Measurements from ENCODE around the gene SERPINB12. TPM values are rescaled to one million over a fixed set of nuclear protein-coding genes. Genes with fewer than 3 reads are reported as not detected.

SERPINB12 gene
- polyA plus RNA-seq, 3 donors from 2014 or later, result not detected

- H3K27me3 Mint-ChIP-seq (ENCODE audit: low read depth in 3 of 3), result peaks cover 0 to 9% (median 3%) of the 10 kb centered on the region in 3 donors
- H3K36me3 Mint-ChIP-seq, result no peaks in the 10 kb centered on the region
- no peaks in the 10 kb centered on the region for H3K4me1 Mint-ChIP-seq
- no peak overlapping the region for H3K4me3 Mint-ChIP-seq
- H3K9me3 Mint-ChIP-seq, result no peaks in the 10 kb centered on the region
- H3K27ac Mint-ChIP-seq, result no peak overlapping the region
- DNase-seq, result no peak
These were observed 50.3 kb downstream of the SERPINB12 start for GRCh38 chr18:63592471-63592870.

GRCh38 chr18:63596964-63597363 is 54.8 kb downstream of the SERPINB12 start:
- no peaks in the 10 kb centered on the region for H3K36me3 Mint-ChIP-seq
- no peak overlapping the region for H3K4me3 Mint-ChIP-seq
- H3K27ac Mint-ChIP-seq, result no peak overlapping the region
- DNase-seq, result no peak
- no peaks in the 10 kb centered on the region for H3K4me1 Mint-ChIP-seq
- no peaks in the 10 kb centered on the region for H3K9me3 Mint-ChIP-seq
- peaks cover 0 to 7% (median 5%) of the 10 kb centered on the region in 3 donors for H3K27me3 Mint-ChIP-seq (ENCODE audit: low read depth in 3 of 3)

GRCh38 chr18:63603355-63603754 is 61.2 kb downstream of the SERPINB12 start:
- no peak for DNase-seq
- no peak overlapping the region for H3K27ac Mint-ChIP-seq
- peaks cover 0 to 2% (median 0%) of the 10 kb centered on the region in 6 donors for H3K9me3 Mint-ChIP-seq
- no peaks in the 10 kb centered on the region for H3K4me1 Mint-ChIP-seq
- H3K27me3 Mint-ChIP-seq (ENCODE audit: low read depth in 3 of 3), result peaks cover 2 to 4% (median 3%) of the 10 kb centered on the region in 3 donors
- H3K36me3 Mint-ChIP-seq, result peaks cover 0 to 2% (median 0%) of the 10 kb centered on the region in 3 donors
- H3K4me3 Mint-ChIP-seq, result no peak overlapping the region

GRCh38 chr18:63603772-63604171 is 61.6 kb downstream of the SERPINB12 start:
- Mint-ChIP-seq H3K9me3 (peaks cover 0 to 2% (median 0%) of the 10 kb centered on the region in 6 donors), H3K36me3 (peaks cover 0 to 2% (median 0%) of the 10 kb centered on the region in 3 donors), H3K27me3 (ENCODE audit: low read depth in 3 of 3) (peaks cover 2 to 4% (median 3%) of the 10 kb centered on the region in 3 donors), H3K27ac (no peak overlapping the region), H3K4me3 (no peak overlapping the region), H3K4me1 (no peaks in the 10 kb centered on the region)
- DNase-seq, result no peak

- H3K27ac Mint-ChIP-seq, result no peak overlapping the region
- H3K4me3 Mint-ChIP-seq, result no peak overlapping the region
- peaks cover 0 to 2% (median 0%) of the 10 kb centered on the region in 6 donors for H3K9me3 Mint-ChIP-seq
- H3K27me3 Mint-ChIP-seq (ENCODE audit: low read depth in 3 of 3), result peaks cover 2 to 4% (median 2%) of the 10 kb centered on the region in 3 donors
- no peaks in the 10 kb centered on the region for H3K4me1 Mint-ChIP-seq
- no peak for DNase-seq
- H3K36me3 Mint-ChIP-seq, result peaks cover 0 to 2% (median 0%) of the 10 kb centered on the region in 3 donors
These were observed 62.8 kb downstream of the SERPINB12 start for GRCh38 chr18:63604791-63605567.

GRCh38 chr18:63606526-63606925 is 64.4 kb downstream of the SERPINB12 start:
- Mint-ChIP-seq H3K4me3 (no peak overlapping the region), H3K4me1 (no peaks in the 10 kb centered on the region), H3K9me3 (peaks cover 0 to 8% (median 0%) of the 10 kb centered on the region in 6 donors), H3K27me3 (ENCODE audit: low read depth in 3 of 3) (peaks cover 2 to 4% (median 2%) of the 10 kb centered on the region in 3 donors), H3K27ac (no peak overlapping the region), H3K36me3 (peaks cover 0 to 2% (median 0%) of the 10 kb centered on the region in 3 donors)
- no peak for DNase-seq

- peaks cover 0 to 5% (median 2%) of the 10 kb centered on the region in 3 donors for H3K27me3 Mint-ChIP-seq (ENCODE audit: low read depth in 3 of 3)
- DNase-seq, result no peak
- peaks cover 0 to 6% (median 0%) of the 10 kb centered on the region in 6 donors for H3K9me3 Mint-ChIP-seq
- H3K4me3 Mint-ChIP-seq, result no peak overlapping the region
- no peaks in the 10 kb centered on the region for H3K4me1 Mint-ChIP-seq
- no peak overlapping the region for H3K27ac Mint-ChIP-seq
- no peaks in the 10 kb centered on the region for H3K36me3 Mint-ChIP-seq
These were observed 71.3 kb downstream of the SERPINB12 start for GRCh38 chr18:63613420-63613819.

- Mint-ChIP-seq H3K4me1 (no peaks in the 10 kb centered on the region), H3K27ac (no peak overlapping the region), H3K9me3 (peaks cover 0 to 10% (median under 1%) of the 10 kb centered on the region in 6 donors), H3K27me3 (ENCODE audit: low read depth in 3 of 3) (peaks cover 0 to 3% (median 2%) of the 10 kb centered on the region in 3 donors), H3K36me3 (no peaks in the 10 kb centered on the region), H3K4me3 (no peak overlapping the region)
- no peak for DNase-seq
These were observed 75.1 kb downstream of the SERPINB12 start for GRCh38 chr18:63617049-63617914.

GRCh38 chr18:63617915-63618234 is 75.7 kb downstream of the SERPINB12 start:
- no peaks in the 10 kb centered on the region for H3K4me1 Mint-ChIP-seq
- no peaks in the 10 kb centered on the region for H3K36me3 Mint-ChIP-seq
- no peak for DNase-seq
- H3K27me3 Mint-ChIP-seq (ENCODE audit: low read depth in 3 of 3), result peaks cover 0 to 6% (median 2%) of the 10 kb centered on the region in 3 donors
- H3K9me3 Mint-ChIP-seq, result peaks cover 0 to 10% (median 4%) of the 10 kb centered on the region in 6 donors
- no peak overlapping the region for H3K4me3 Mint-ChIP-seq
- no peak overlapping the region for H3K27ac Mint-ChIP-seq

Other genes with a start within 250 kb of the SERPINB12 start
- 1 to 10 TPM; 5.1 to 8.0 (median 5.7) TPM for gene BCL2, start 222.6 kb upstream of the SERPINB12 start, polyA plus RNA-seq
- gene KDSR, start 175.2 kb upstream of the SERPINB12 start, polyA plus RNA-seq, result 10 to 100 TPM; 37.7 to 45.6 (median 39.2) TPM
- gene VPS4B, start 119.9 kb upstream of the SERPINB12 start, polyA plus RNA-seq, result 10 to 100 TPM; 63.5 to 99.1 (median 75.5) TPM
- gene SERPINB5, start 65.4 kb upstream of the SERPINB12 start, polyA plus RNA-seq, result not detected
- gene SERPINB13, start 45.0 kb downstream of the SERPINB12 start, polyA plus RNA-seq, result not detected
- not detected for gene SERPINB4, start 101.9 kb downstream of the SERPINB12 start, polyA plus RNA-seq
- not detected for gene SERPINB3, start 119.5 kb downstream of the SERPINB12 start, polyA plus RNA-seq
- gene SERPINB11, start 160.6 kb downstream of the SERPINB12 start, polyA plus RNA-seq, result not detected
- gene SERPINB7, start 233.0 kb downstream of the SERPINB12 start, polyA plus RNA-seq, result not detected

Measured in immature natural killer cell (primary cell).